Parathyroid adenoma (tissue), 2 donors: ENCODE results near the gene MYL3.
"Not testable (repeated sequence)": the region's sequence is repeated elsewhere in the genome, so short reads cannot be mapped to it uniquely, and the experiment has no call there.

ENCODE experiments used
- H2AFZ ChIP-seq: fragments of 300-600 bp; sonication (generic); one replicate; pipeline ENCODE4 v1.7.0; 2017; ENCODE audit warnings: antibody characterized with exemption, mild to moderate bottlenecking
- H3K27ac ChIP-seq: fragments of 300-600 bp; sonication (generic); one replicate; pipeline ENCODE4 v1.7.0; 2017
- H3K27me3 ChIP-seq: fragments of 300-600 bp; sonication (generic); one replicate; pipeline ENCODE4 v1.7.0; 2017; ENCODE audit warnings: low read length; ENCODE audit not compliant: control insufficient read depth, insufficient read depth
- H3K36me3 ChIP-seq: fragments of 300-600 bp; sonication (generic); one replicate; pipeline ENCODE4 v1.7.0; 2017; ENCODE audit warnings: low read length; ENCODE audit not compliant: control insufficient read depth, insufficient read depth
- H3K4me1 ChIP-seq: fragments of 300-600 bp; sonication (generic); one replicate; pipeline ENCODE4 v1.7.0; 2017; ENCODE audit warnings: control low read depth
- H3K4me2 ChIP-seq: fragments of 300-600 bp; sonication (generic); one replicate; pipeline ENCODE4 v1.7.0; 2017; ENCODE audit warnings: low read length
- H3K4me3 ChIP-seq: fragments of 300-600 bp; sonication (generic); one replicate; pipeline ENCODE4 v1.7.0; 2017; ENCODE audit warnings: low read depth, low read length
- H3K79me2 ChIP-seq: fragments of 300-600 bp; sonication (generic); one replicate; pipeline ENCODE4 v1.7.0; 2017; ENCODE audit warnings: control low read depth
- H3K9ac ChIP-seq: fragments of 300-600 bp; sonication (generic); one replicate; pipeline ENCODE4 v1.7.0; 2017; ENCODE audit warnings: mild to moderate bottlenecking
- H3K9me3 ChIP-seq: fragments of 300-600 bp; sonication (generic); one replicate; pipeline ENCODE4 v1.7.0; 2017; ENCODE audit warnings: low read length; ENCODE audit not compliant: control insufficient read depth
- TF ChIP-seq, protein P1 (sequence below): fragments of 300-600 bp; sonication (generic); IDR thresholded peaks from one replicate; pipeline ENCODE4 v1.7.0; 2017; ENCODE audit warnings: antibody characterized with exemption, mild to moderate bottlenecking
- donor health status: primary hyperparathyroidism.

The MYL3 gene

DNA sequence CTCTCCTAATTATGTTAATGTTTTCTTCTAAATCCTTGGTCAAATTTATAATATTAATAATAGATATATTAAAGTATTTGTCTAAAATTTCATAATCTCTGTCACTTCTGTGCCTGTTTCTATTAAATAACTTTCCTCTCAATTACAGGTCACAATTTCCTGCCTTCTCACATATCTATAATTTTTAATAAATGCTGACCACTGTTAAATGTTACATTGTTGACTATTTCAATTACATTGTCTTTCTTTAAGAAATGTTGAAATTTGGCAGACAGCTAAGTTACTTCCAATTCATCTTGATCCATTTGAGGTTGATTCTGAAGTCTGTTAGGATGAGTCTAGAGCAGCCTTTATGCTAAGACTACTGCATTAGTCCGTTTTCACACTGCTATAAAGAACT, 41.7 kb downstream of the MYL3 start:
- H3K9me3 ChIP-seq = no peaks in the 10 kb centered on the region
- no peaks in the 10 kb centered on the region for H3K4me1 ChIP-seq
- H3K27me3 ChIP-seq = no peaks in the 10 kb centered on the region
- H3K79me2 ChIP-seq = no peaks in the 10 kb centered on the region
- no peak overlapping the region for H3K9ac ChIP-seq
- no peak overlapping the region for H3K27ac ChIP-seq
- no peak overlapping the region for H3K4me2 ChIP-seq
- H3K4me3 ChIP-seq = no peak overlapping the region
- TF ChIP-seq, protein P1, sequence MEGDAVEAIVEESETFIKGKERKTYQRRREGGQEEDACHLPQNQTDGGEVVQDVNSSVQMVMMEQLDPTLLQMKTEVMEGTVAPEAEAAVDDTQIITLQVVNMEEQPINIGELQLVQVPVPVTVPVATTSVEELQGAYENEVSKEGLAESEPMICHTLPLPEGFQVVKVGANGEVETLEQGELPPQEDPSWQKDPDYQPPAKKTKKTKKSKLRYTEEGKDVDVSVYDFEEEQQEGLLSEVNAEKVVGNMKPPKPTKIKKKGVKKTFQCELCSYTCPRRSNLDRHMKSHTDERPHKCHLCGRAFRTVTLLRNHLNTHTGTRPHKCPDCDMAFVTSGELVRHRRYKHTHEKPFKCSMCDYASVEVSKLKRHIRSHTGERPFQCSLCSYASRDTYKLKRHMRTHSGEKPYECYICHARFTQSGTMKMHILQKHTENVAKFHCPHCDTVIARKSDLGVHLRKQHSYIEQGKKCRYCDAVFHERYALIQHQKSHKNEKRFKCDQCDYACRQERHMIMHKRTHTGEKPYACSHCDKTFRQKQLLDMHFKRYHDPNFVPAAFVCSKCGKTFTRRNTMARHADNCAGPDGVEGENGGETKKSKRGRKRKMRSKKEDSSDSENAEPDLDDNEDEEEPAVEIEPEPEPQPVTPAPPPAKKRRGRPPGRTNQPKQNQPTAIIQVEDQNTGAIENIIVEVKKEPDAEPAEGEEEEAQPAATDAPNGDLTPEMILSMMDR = no peak
- H3K36me3 ChIP-seq = no peaks in the 10 kb centered on the region
- no peak overlapping the region for H2AFZ ChIP-seq

DNA sequence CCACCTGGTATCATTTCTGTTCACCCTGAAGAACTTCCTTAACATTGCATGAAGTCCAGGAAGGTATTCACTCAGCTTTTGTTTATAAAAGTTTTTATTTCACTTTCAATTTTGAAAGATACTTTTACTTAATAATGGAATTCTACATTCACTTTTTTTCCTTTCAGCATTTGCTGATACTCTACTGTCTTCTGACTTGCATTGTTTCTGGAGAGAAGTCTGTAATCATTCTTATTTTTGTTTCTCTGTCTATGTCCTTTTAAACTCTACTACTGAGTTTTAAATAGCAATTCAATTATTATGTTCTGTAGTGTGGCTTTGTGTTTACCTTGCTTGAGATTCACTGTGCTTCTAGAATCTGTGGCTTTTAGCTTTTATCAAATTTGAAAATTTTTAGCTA, 42.4 kb downstream of the MYL3 start:
- H3K9me3 ChIP-seq = no peaks in the 10 kb centered on the region
- no peaks in the 10 kb centered on the region for H3K4me1 ChIP-seq
- H3K4me3 ChIP-seq = no peak overlapping the region
- no peaks in the 10 kb centered on the region for H3K79me2 ChIP-seq
- H3K27me3 ChIP-seq = no peaks in the 10 kb centered on the region
- no peaks in the 10 kb centered on the region for H3K36me3 ChIP-seq
- no peak overlapping the region for H3K27ac ChIP-seq
- no peak overlapping the region for H3K4me2 ChIP-seq
- TF ChIP-seq, protein P1 = no peak
- no peak overlapping the region for H3K9ac ChIP-seq
- no peak overlapping the region for H2AFZ ChIP-seq

DNA sequence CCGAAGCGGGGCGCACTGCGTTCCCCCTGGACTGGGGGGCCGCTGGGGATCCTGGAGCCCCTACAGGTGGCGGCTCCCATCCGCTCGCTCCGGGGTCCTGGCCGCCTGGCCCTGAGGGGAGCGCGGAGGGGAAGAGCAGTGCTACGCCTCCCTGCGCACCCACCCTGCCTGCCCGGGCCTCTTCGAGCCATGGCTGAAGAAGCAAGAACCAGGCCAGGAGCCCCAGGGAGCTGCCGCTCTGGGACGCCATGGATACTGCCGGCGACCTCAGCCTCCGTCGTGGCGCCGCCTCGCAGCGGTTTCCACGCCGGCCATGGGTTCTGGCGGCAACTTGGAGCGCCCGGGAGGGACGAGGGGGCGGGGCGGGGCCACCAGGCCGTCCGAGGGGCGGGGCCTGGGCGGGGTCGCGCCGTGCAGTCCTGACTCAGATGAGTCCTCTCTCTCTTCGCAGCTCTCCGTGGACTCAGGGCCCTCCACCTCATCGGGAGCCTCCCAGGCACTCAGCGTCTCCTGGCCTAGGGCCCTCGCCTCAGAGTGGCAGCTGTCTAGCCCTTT, 50.9 kb downstream of the MYL3 start:
- Histone ChIP-seq H3K36me3 (no peaks in the 10 kb centered on the region), H3K79me2 (no peaks in the 10 kb centered on the region), H3K9me3 (no peaks in the 10 kb centered on the region), H3K4me1 (peaks cover 4% of the 10 kb centered on the region), H3K27me3 (no peaks in the 10 kb centered on the region), H3K4me2 (peak overlapping the region; percentile 34), H3K27ac (peak overlapping the region; percentile 11), H3K9ac (no peak overlapping the region), H2AFZ (peak overlapping the region; percentile 94), H3K4me3 (peak overlapping the region; percentile 62)
- TF ChIP-seq, protein P1 = no peak

DNA sequence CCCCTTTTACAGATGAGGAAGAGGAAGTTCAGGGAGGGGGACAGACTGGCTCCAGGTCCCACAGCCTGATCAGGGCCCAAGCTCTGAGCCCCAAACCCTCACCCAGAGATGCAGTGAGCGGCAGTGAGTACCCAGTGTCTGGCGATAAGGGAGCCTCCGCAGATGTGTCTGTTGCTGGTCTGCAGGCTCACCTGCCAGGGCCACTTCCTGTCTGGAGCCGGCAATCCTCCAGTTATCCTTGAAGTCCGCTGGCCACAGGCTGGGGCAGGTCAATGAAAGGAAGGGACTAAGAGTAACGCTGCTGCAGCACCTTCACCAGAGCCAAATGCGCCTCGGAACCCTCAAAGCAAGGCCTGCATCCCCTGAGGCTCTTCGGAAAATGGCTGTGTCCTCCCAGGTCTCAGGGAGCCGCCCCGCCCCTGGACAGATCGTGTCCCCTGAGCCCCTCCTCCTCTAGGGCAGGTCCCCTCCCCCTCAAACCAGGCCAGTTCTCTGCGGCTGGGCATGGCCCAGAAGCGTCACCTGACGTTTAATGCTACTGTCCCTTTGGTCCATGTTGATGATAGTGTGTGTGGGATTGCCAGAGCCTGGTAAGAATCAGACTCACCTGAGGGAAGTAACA, 51.5 kb downstream of the MYL3 start:
- no peak overlapping the region for H3K9ac ChIP-seq
- peak overlapping the region; percentile 94 for H2AFZ ChIP-seq
- H3K4me1 ChIP-seq = peaks cover 4% of the 10 kb centered on the region
- TF ChIP-seq, protein P1 = no peak
- H3K79me2 ChIP-seq = no peaks in the 10 kb centered on the region
- peak overlapping the region; percentile 62 for H3K4me3 ChIP-seq
- H3K9me3 ChIP-seq = no peaks in the 10 kb centered on the region
- peak overlapping the region; percentile 34 for H3K4me2 ChIP-seq
- H3K27ac ChIP-seq = peak overlapping the region; percentile 11
- H3K36me3 ChIP-seq = no peaks in the 10 kb centered on the region
- H3K27me3 ChIP-seq = no peaks in the 10 kb centered on the region

DNA sequence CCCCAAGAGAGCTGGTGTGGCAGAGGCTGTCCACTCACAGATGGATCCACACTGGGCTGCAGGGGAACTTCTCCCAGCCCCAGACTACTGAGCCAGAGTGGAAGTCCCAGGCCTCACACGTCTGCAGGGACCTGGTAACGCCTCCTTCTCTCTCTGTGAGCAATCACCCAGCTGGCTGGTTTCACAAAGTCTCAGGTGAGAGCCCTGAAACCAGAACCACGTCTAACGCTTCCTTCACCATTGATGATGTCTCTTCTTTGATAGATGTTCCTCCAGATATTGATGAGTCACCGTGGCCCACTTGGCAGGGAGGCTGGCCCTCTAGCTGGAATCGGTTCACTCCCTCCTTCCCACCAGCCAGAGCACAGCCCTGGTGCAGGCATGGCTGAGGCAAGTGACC, 54.5 kb downstream of the MYL3 start:
- H3K4me1 ChIP-seq, H2AFZ ChIP-seq: not testable (repeated sequence)

More for the DNA sequence above, 54.5 kb downstream of the MYL3 start:
- not testable (repeated sequence) for H3K27ac ChIP-seq, H3K4me3 ChIP-seq, H3K79me2 ChIP-seq, H3K27me3 ChIP-seq, H3K36me3 ChIP-seq, H3K9me3 ChIP-seq, H3K4me2 ChIP-seq, H3K9ac ChIP-seq
